Tibial artery (tissue), 4 donors: ENCODE measurements around the gene HLA-DMB.
A peak's percentile ranks its signal among the peaks of the same experiment; 100 is the strongest.

Experiments used
- DNase-seq, 2 donors: peaks; one replicate each; pipeline ENCODE4 v3.0.0-alpha.2; 2019
- H3K27ac ChIP-seq, 2 donors: fragments of 200-600 bp; sonication (generic) in 1 of 2; 1 replicate in 1 of 2; 2 replicates in 1 of 2; pipeline ENCODE4 v1.5.1; 2018 to 2019; ENCODE audit warnings: mild to moderate bottlenecking in 1 of 2
- H3K27me3 ChIP-seq, 2 donors: fragments of 200-600 bp; sonication (generic) in 1 of 2; one replicate each; pipeline versions ENCODE4 v1.5.1 to v1.6.0; 2016 to 2019
- H3K36me3 ChIP-seq, 3 donors: fragments of 200-600 bp; sonication (generic) in 2 of 3; one replicate each; pipeline ENCODE4 v1.5.1; 2016 to 2019; ENCODE audit warnings: mild to moderate bottlenecking in 2 of 3
- H3K4me1 ChIP-seq, 4 donors: fragments of 200-600 bp; sonication (generic) in 2 of 4; 1 replicate in 3 of 4; 2 replicates in 1 of 4; pipeline ENCODE4 v1.5.1; 2016 to 2019
- H3K4me3 ChIP-seq, 2 donors: fragments of 200-600 bp; sonication (generic) in 1 of 2; 1 replicate in 1 of 2; 2 replicates in 1 of 2; pipeline ENCODE4 v1.5.1; 2018 to 2019; ENCODE audit warnings: mild to moderate bottlenecking in 2 of 2
- H3K9me3 ChIP-seq, 3 donors: fragments of 200-600 bp; sonication (generic) in 1 of 3; one replicate each; pipeline ENCODE4 v1.5.1; 2016 to 2019
- CTCF ChIP-seq, 2 experiments: fragments of 200-600 bp in 1 of 2; fragments of 450-650 bp in 1 of 2; IDR thresholded peaks; one replicate each; pipeline ENCODE4 v1.5.1; 2017 to 2019; ENCODE audit warnings: antibody characterized with exemption in 2 of 2, mild to moderate bottlenecking in 1 of 2, moderate library complexity in 1 of 2
- intact Hi-C: fragments of 100-400 bp; cut with DNase I; formaldehyde crosslinking; loops from one replicate; pipeline ENCODE4 v1.15.0; 2023; ENCODE audit warnings: low total_unique reads

The HLA-DMB gene

GRCh38 chr6:32977272-32977952 is 36.6 kb upstream of the HLA-DMB start:
- intact Hi-C loops = no loop called here
- DNase-seq = no peak
- TF ChIP-seq CTCF (IDR thresholded peaks at IDR 0.05) = no peak
- H3K36me3 ChIP-seq = peaks cover 83 to 90% (median 87%) of the 10 kb centered on the region in 3 donors
- no peak overlapping the region for H3K27ac ChIP-seq
- no peak overlapping the region for H3K4me3 ChIP-seq
- peaks cover 0 to 46% (median 39%) of the 10 kb centered on the region in 4 donors for H3K4me1 ChIP-seq
- no peaks in the 10 kb centered on the region for H3K27me3 ChIP-seq
- H3K9me3 ChIP-seq = no peaks in the 10 kb centered on the region

- H3K9me3 ChIP-seq = no peaks in the 10 kb centered on the region
- no peak for DNase-seq
- intact Hi-C loops = no loop called here
- H3K4me3 ChIP-seq = peak overlapping the region in 1 of 2 donors; percentile 11
- H3K27me3 ChIP-seq = no peaks in the 10 kb centered on the region
- no peak overlapping the region for H3K27ac ChIP-seq
- TF ChIP-seq CTCF (IDR thresholded peaks at IDR 0.05) = no peak
- H3K4me1 ChIP-seq = peaks cover 0 to 46% (median 37%) of the 10 kb centered on the region in 4 donors
- peaks cover 78 to 89% (median 85%) of the 10 kb centered on the region in 3 donors for H3K36me3 ChIP-seq
Measured at GRCh38 chr6:32976334-32977069, 35.7 kb upstream of the HLA-DMB start.

- H3K4me1 ChIP-seq = peaks cover 0 to 46% (median 37%) of the 10 kb centered on the region in 4 donors
- intact Hi-C loops = no loop called here
- peak overlapping the region in 1 of 2 donors; percentile 11 for H3K4me3 ChIP-seq
Measured at GRCh38 chr6:32975886-32976285, 35.1 kb upstream of the HLA-DMB start.

GRCh38 chr6:32974541-32975308 is 33.9 kb upstream of the HLA-DMB start:
- Histone ChIP-seq H3K27me3 (no peaks in the 10 kb centered on the region), H3K4me3 (peak overlapping the region; percentile 90 to 94), H3K36me3 (peaks cover 61 to 71% (median 67%) of the 10 kb centered on the region in 3 donors), H3K9me3 (no peaks in the 10 kb centered on the region), H3K4me1 (peaks cover 0 to 46% (median 37%) of the 10 kb centered on the region in 4 donors), H3K27ac (peak overlapping the region; percentile 73 to 85)
- TF ChIP-seq CTCF (IDR thresholded peaks at IDR 0.05) = no peak
- intact Hi-C loops = no loop called here
- no peak for DNase-seq

More at GRCh38 chr6:32975886-32976285, 35.1 kb upstream of the HLA-DMB start:
- Histone ChIP-seq H3K27ac (no peak overlapping the region), H3K36me3 (peaks cover 72 to 83% (median 78%) of the 10 kb centered on the region in 3 donors), H3K9me3 (no peaks in the 10 kb centered on the region), H3K27me3 (no peaks in the 10 kb centered on the region)
- TF ChIP-seq CTCF (IDR thresholded peaks at IDR 0.05) = no peak
- DNase-seq = no peak

- peaks cover 0 to 46% (median 35%) of the 10 kb centered on the region in 4 donors for H3K4me1 ChIP-seq
- H3K36me3 ChIP-seq = peaks cover 53 to 64% (median 59%) of the 10 kb centered on the region in 3 donors
- H3K9me3 ChIP-seq = no peaks in the 10 kb centered on the region
- peak overlapping the region; percentile 90 to 94 for H3K4me3 ChIP-seq
- intact Hi-C loops = no loop called here
- TF ChIP-seq CTCF (IDR thresholded peaks at IDR 0.05) = no peak
- DNase-seq = no peak
- no peaks in the 10 kb centered on the region for H3K27me3 ChIP-seq
- H3K27ac ChIP-seq = peak overlapping the region; percentile 73 to 85
Measured at GRCh38 chr6:32974016-32974333, 33.1 kb upstream of the HLA-DMB start.
